ENCODE measurements around the gene FRS2.

Gene FRS2

DNA sequence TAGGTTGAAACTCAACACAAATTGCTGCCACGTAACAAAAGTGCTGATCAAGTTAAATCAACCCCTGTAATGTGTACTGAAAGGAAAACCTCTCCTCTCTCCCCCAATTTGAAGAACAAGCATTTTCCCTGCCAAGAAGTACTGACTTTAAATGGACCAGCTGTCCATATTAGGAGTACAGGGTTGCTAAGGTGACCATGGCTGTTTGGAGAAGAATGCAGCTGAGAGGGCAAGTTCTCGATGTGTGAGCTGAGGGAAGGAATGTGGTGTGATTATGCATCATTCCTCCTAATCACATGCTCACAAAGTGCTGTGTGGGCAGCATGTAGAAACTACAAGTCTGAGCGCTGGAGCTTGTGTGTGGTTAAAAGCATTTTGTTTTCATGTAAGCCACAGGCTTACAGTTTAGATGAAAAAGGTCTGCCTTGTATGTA lies 64.2 kb downstream of the FRS2 start:
- peak; percentile 16 for DNase-seq

DNA sequence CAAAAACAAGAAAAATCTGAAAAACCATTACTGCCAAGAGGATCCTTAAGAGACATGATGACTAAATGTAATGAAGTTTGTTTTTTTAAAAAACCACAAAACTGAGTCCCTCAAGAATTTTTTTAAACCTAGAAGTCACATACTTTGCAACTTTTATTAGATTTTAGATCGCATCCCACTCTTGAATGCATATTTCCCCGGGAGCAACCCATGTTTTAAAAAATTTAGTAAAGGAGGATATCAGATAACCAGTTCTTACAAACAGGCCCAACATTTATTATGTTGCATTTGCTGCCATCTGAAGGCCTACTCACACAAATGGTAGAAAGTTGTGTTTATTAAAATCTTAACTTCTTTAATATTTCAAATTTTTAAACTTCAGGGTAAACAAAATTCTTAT lies 70.8 kb downstream of the FRS2 start:
- DNase-seq = no peak

DNA sequence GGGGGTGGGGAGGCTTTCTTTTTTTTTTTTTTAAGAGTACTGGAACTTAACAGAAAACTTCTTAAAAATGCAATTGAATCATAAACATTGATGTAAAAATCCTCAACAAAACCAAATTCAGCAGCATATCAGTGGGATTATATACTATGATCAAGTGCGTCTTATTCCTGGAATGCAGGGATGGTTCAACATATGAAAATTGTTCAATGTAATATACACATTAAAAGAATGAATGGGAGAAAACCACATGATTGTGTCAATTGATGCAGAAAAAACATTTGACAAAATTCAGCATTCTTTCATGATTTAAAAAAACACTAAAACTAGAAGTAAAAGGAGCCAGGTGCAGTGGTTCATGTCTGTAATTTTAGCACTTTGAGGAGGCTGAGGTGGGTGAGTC lies 73.9 kb downstream of the FRS2 start:
- DNase-seq = no peak

DNA sequence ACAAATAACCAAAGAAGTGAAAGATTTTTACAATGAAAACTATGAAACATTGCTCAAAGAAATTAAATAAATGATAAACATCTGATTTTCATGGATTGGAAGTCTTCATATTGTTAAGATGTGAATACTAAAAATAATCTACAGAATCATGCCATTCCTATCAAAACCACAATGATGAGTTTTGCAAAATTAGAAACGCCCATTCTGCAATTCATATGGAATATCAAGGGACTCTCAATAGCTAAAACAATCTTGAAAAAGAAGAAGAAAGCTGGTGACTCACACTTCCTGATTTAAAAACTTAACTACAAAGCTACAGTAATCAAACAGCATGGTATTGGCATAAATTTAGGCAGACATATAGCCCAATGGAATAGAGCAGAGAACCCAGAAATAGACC lies 74.9 kb downstream of the FRS2 start:
- no peak for DNase-seq

DNA sequence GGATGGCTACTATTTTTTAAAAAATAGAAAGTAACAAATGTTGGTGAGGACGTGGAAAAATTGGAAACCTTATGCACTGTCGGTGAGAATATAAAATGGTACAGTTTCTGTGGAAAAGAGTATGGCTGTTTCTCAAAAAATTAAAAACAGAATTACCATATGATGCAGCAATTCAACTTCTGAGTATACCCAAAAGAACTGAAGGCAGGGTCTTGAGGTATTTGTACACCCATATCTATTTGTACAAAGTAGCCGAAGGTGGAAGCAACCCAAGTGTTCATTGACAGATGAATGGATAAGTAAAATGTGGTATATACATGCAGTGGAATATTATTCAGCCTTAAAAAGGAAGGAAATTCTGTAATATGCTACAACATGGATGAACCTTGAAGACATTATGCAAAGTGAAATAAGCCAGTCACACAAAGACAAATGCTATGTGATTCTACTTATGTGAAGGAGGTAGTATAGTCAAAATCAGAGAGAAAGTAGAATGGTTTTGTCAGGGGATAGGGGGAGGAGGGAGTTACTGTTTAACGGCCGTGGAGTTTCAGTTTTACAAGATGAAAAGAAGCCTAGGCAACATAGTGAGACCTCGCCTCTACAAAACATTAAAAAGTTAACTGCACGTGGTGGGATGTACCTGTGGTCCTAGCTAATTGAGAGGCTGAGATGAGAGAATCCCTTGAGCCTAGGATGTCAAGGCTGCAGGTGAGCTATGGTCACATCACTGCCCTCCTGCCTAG lies 76.7 kb downstream of the FRS2 start:
- no peak for DNase-seq

DNA sequence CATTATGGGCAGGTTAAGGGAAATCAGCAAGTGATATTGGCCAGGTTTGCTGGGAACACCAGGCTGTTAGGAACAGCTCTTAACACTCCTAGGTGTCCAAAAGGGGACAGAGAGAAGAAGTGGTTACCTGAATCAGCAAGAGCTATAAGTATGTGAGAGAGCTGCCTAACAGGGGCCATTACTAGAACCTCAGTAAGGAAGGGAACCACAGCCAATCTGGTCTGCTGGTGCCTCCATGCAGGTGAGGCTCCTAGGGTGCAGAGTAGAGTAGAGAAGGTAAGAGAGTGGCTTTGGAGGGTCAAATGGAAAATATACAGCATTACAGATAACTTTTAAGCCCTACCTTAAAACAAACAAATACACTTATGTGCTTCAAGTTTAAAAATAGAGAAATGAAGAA lies 78.5 kb downstream of the FRS2 start:
- no peak for DNase-seq

DNA sequence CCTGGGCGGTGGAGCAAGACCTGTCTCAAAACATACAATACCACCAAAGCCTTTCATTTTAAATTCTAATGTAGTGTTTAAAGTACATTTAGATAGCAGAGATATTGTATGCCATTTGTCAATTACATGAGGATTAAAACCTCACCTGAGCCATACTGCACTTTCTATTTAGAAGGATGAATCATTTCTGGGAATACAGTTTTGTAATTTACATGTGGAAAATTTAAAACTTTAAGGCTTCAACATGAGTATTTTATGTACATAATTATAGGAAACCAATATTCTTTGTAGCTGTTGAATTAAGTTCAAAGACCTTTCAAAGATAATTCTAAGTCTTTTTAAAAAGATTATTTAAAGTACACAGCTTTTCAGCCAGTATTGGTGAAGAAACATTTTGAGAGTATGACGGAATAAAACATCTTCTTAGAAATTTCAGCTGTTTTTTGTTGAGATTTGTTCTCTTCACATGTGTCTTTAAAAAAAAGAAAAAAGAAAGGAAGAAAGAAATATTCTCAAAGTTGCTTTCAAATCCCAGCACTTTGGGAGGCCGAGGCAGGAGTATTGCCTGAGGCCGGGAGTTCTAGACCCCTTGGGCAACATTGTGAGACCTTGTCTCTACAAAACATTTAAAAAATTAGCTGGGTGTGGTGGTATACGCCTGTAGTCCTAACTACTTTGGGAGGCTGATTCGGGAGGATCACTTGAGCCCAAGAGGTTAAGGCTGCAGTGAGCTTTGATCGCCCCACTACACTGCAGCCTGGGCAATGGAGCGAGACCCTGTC lies 80.6 kb downstream of the FRS2 start:
- no peak for DNase-seq

DNA sequence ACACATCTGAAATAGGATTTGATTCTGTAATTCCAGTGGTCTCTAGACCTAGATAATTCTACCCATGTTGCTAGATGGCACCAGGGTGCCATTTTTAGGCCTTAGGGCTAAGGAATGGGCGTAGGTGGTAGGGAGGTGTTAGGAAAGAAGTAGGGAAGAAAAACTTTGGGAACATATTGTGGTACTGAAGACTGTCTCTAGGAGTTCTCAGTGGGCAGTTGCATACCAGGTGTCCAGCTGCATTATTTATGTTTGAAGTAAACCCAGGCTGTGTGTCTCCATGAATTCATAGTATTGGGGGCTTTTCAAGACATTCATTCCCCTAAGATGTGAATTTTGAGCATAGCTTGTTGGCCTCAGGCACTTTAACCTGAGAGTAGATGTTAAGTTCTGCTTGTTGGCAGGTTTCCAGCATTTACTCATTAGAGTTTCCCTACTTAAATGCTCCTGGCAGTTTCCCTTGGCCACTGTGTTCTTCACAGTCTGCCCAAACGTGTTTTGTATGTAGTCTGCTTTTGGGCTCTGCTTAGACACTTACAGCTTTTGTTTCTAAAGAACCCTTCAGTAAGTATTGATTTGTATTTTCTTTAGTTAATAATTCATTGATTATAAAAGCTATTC lies 83.5 kb downstream of the FRS2 start:
- DNase-seq = no peak

DNA sequence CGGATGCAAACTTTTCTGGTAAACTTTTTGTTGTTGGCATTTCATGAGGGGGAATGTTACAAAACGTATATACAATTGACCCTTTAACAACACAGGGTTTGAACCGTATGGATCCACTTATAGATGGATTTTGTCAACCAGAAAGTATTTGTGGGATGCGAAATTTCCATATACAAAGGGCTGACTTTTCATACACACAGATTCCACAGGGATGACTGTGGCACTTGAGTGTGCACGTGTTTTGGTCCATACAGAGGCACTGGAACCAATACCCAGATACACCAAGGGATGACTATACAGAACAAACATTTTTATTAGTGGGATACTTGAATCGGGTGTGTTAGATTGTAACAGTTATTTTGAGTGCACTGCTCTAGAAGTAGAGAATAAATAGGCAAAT lies 85.3 kb downstream of the FRS2 start:
- no peak for DNase-seq

DNA sequence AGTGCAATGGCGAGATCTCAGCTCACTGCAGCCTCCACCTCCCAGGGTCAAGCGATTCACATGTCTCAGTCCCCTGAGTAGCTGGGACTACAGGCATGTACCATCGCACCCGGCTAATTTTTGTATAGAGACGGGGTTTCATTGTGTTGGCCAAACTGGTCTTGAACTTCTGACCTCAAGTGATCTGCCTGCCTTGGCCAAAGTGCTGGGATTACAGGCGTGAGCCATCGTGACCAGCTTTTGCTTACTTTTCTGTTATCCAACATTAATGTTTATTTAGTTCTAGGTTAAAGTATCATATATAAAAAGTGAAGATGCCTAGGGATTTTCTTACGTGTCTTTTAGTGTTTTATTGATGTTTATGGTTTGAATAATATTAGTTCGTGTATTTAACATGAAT lies 86.2 kb downstream of the FRS2 start:
- no peak for DNase-seq

DNA sequence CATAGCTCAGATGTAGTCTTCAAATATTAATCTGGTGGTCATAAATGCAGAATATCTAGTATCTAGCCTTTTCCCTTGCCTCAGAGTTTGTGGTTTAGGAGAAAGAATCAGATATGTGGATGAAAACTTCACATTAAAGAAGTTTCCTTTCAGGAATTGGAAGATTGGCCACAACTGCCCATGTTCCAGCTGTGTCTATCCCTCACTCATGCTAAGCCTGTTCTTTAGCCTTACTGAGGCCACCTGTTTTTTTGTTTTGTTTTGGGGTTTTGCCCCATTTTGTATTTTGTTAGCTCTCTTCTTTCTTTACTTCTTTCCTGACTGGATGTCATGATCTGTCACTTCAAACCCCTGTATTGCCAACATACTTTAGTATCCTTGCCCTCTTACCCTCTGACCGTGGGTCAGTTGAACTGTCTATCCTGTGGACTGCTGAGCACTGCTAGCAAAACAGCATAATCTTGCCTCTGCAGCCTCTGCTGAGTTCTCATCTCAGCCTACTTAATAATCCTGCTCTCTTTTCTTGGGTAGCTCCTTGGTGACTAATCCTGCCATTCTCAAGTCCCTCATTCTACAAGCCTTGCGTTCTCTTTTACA lies 93.1 kb downstream of the FRS2 start:
- no peak for DNase-seq

DNA sequence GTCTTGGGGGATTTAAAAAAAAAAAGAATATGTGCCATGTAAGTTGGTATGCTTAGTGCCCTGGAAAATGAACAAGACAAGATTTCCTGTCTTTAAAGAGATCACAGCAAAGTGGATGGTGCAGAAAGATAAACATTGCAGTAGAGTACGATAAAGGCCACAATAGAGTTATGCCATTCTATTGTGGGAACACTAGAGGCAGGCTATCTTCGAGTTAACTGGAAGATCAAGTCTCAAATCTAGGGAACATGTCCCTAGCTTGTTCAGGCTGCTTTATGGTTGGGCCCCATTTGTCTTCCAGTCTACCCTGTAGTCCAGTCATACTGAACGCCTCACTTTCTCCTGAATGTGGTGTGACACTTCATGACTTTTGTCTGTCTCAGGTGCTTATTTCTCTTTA lies 96.4 kb downstream of the FRS2 start:
- DNase-seq = no peak

DNA sequence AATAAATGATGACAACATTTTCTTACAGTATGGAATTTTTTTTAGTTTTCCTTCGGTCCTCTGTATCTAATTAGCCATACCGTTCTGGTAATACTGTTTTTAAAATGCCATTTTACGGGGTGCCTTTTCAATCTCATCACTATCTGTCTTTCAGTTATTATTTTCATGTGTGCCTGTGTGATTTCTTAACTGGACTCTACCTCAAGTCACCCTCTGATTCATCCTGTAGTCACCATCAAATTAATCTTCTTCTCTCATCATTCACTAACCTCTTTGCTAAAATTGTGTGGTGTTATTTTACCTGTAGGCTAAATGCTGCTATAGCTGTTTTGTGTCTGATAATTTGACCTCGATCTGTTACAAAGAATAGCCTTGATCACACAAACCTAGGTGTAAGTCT lies 99.0 kb downstream of the FRS2 start:
- no peak for DNase-seq

DNA sequence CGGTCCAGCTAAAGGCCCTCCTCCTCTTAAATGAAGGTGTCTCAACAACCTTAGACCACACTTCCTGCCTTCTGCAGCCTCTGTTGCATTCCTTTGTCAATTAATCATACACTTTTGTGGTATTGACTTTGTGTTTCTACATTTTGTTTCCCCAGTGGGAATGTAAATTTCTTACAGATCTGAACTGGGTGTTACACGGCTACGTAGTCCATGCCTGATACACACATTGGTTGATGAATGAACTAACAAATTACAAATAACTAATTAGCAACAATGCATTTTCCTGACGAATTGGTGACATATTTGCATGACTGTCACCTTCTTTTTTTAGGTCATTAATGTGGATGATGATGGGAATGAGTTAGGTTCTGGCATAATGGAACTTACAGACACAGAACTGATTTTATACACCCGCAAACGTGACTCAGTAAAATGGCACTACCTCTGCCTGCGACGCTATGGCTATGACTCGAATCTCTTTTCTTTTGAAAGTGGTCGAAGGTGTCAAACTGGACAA lies 99.9 kb downstream of the FRS2 start:
- DNase-seq = no peak

DNA sequence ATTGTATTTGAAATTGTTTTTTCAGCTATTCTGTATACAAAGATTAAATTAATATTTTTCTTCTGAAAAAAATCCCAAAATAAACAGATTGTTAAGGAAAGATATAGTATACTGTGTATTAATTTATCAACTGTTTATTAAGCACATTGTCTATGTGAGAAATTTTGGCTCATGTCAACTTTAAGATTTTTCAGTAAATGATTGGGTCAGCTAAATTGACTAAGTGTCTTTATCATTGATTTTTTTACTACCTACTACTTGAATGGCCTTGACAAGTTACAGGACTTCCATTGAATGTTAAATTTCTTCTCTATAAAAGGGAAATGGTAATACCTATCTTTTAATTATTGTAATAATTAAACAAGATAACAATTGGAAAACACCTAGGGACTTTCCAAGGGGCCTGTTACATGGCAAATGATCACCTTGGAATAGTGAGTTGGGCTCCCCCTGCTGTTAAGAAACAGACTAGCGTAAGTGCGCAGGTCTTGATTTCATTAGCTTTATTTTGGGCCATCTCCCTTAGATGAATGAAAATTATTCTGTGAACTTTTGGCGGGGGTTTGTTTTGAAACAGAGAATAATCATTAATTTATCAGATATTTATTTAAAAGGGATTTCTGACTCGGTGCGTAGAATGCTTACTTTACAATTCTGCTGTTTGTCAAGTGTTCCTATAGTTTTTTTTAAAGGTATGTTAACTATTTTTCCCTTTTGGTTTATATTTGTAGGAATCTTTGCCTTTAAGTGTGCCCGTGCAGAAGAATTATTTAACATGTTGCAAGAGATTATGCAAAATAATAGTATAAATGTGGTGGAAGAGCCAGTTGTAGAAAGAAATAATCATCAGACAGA lies 100.6 kb downstream of the FRS2 start:
- DNase-seq = peak; percentile 70

DNA sequence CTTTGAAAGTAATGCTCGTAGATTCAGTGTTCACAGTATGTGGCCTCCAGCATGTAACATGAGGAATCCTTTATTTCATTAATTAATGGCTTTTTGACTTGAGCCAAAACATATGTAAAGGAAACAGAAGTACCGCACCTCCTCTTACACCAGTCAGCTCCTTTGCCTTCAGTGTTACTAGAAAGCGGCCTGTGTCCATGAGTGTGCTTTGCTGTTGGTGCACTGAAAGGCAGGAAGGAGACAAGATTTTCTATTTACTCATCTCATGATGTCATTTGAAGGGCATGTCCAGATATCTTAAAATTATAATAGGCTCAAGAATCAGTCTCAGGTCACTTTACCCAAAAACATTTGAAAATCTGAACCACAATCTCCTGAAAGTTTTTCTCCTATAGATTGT lies 105.2 kb downstream of the FRS2 start:
- no peak for DNase-seq

DNA sequence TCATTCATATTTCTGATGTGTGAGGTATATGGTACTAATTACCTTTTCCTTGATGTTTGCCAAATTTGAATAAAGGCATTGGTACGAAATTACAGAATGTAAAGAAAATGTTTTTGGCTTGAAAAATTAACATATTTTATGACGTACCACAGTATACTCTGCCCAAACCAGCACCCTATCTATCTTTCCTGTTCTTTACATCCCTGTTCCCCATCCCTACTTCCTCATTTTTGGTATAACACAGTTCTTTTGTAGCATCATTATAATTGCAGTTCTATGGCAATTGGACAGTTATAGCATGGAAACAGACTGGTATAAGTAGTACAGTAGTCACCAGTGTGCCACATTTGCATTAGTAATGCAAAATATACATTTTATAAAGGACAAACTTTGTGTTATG lies 108.1 kb downstream of the FRS2 start:
- DNase-seq = no peak

DNA sequence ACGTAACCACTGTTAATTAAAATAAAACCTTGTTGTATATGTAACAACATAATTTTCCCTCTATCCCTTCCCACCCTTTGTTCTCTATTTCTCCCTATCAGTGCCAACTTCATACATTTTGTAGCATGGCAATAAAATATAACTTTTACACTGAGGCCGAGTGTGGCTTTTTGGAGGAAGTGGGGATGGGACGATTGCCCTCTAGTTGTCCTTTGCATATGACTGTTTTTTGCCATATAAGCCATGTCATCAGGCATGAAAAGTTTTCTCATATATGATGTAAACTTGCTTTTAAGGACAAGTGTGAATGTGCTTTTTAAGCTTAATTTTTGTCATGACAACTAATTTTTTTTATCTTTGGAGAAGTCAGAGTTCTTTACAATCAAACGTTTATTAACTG lies 108.8 kb downstream of the FRS2 start:
- no peak for DNase-seq

DNA sequence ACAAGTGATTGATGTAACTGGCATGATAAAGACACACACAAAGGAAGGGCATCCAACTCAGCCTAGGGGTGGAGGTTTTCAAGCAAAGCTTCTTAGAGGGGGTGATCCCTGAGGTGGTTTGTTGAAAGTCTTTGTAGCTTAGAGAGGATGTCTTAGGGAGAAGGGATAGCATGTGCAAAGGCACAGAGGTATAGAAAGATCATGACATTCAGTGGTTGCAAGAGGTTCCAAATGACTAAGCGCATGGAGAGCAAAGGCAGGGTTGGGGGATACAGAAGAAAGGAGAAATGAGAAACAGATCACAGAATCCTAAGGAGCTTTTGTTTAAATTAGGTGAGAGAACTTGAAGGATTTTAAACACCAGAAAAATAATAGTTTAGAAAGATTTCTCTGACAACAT lies 109.9 kb downstream of the FRS2 start:
- no peak for DNase-seq

DNA sequence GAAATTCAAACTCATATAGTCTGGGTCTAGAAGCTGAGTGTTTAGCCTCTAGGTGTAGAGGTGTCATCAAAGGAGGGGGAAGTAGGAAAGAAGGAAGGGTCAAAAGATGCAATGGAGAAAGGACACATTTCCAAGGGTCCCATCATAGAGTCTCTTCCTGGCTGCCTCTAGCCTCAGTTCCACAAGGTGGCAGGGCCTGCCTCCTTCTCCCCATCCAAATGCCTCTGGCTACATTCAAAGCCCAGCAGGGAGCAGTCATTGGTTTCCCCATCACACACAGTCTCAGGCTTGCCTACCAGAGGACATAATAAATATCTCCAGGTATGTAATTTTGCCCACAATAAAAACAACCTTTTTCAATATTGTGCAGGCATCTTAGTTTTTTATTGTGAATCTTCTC lies 113.0 kb downstream of the FRS2 start:
- DNase-seq = no peak

DNA sequence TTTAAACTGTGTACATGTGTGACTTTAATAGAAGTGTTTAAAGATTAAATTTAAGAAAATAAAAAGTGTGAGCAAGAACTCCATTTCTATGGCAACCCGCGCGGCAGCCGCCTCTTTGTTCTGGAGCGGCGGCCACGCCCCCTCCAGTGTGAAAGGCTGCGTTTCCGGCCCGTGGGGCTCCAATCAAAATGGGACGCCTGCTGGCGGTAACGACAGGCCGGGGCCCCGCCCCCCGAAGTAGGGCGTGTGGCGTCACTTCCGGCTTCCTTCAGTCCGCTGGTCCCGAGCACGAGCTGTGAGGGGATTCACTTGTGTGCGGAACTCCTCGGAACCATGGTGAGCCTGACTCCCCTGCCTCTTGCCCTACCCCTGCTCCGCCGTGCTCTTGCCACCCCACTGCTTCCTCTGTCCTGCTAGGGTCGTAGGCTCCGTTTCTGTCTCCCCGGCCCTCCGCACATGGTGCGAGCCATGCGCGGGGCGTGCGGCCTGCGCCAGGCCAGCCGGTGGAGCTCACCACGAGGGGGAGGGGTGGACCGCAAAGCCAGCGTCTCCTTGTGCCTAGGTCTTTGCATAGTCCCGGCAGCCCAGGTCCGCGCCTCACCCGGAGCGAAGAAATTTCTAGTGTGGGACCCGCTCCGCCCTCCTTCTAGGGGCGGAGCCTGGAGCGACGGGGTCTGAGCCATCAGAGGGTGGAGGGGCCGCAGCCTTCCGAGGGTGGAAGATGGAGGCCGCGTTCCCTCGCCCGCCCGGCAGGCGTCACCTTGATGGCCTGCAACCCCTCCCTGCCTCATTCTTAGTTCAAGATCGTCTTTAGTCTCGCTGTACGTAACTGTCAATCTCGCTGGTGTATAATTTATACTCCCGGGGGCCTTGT lies 115.2 kb downstream of the FRS2 start, which contains the start of gene CCT2:
Gene CCT2, plus strand, starts transcription at position 271 of the 874 bp plus-strand sequence. Its CDS starts 63 bp downstream, at position 334.
- peak; percentile 95 for DNase-seq
